ENCODE data around the gene STXBP5.

- TF ChIP-seq CTCF (IDR thresholded peaks at IDR 0.05) (no peak), POLR2A (IDR thresholded peaks at IDR 0.05; ENCODE audit: low read depth) (no peak), POLR2AphosphoS5 (IDR thresholded peaks at IDR 0.05) (no peak)
Measured at GRCh38 chr6:147321260-147321659, 117.0 kb downstream of the STXBP5 start.

All from esophagus muscularis mucosa (tissue), 3 donors.